ENCODE measurements around the gene B9D1. TPM values are rescaled to one million over a fixed set of nuclear protein-coding genes. Genes with fewer than 3 reads are reported as not detected.

The B9D1 gene
- total and polyA plus RNA-seq, 2 donors from 2014 or later = 32.1 to 67.5 TPM

DNA sequence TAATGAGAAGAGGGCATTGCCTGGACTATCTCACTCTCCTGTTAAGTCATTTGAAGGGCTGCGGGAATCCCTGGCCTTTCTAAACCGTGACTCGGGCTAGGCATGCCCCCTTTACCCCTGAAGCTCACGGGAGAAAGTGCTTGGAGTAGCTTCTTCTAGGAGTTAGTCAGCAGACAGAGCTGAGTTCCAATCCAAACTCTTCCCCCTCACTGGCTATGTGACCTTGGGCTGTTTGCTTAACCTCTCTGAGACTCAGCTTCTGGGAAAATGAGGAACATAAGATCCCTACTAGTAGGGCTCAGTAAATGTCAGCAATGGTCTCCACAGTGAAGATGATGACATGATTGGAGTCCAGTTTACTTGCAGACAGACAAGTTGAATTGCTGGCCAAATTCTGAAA, 5.7 kb upstream of the B9D1 start:
- no peak for FAIRE-seq
- H3K4me1 ChIP-seq (ENCODE audit: control insufficient read depth in 2 of 3, insufficient read depth in 2 of 3, low read depth in 1 of 3, low read length in 3 of 3) = peaks cover 0 to 10% (median 0%) of the 10 kb centered on the region in 3 donors

GRCh38 chr17:19366637-19366972, 4.1 kb upstream of the B9D1 start:
- intact Hi-C loops (cut with DNase I) = loop anchor here (10.0 kb wide), 1 partner anchor 78 kb away; no protein-coding TSS in a partner anchor
- Histone ChIP-seq H3K9ac (ENCODE audit: low read length in 3 of 3) (no peak overlapping the region), H3K9me3 (ENCODE audit: control insufficient read depth in 2 of 3, insufficient read depth in 1 of 3, low read length in 3 of 3) (no peaks in the 10 kb centered on the region), H3K27ac (ENCODE audit: low read depth in 2 of 2, low read length in 2 of 2) (no peak overlapping the region), H3K27me3 (ENCODE audit: control insufficient read depth, insufficient read depth, low read length) (no peaks in the 10 kb centered on the region), H3K36me3 (ENCODE audit: control insufficient read depth in 2 of 3, insufficient read depth in 3 of 3, low read length in 3 of 3) (no peaks in the 10 kb centered on the region), H3K4me3 (ENCODE audit: low read length in 3 of 3) (no peak overlapping the region), H3K4me1 (ENCODE audit: control insufficient read depth in 2 of 3, insufficient read depth in 2 of 3, low read depth in 1 of 3, low read length in 3 of 3) (peaks cover 0 to 16% (median 0%) of the 10 kb centered on the region in 3 donors)
- no peak for TF ChIP-seq CTCF (IDR thresholded peaks at IDR 0.05; ENCODE audit: borderline replicate concordance, extremely low read depth, insufficient read depth)
- no peak for DNase-seq
- FAIRE-seq = no peak

More for the DNA sequence above, 5.7 kb upstream of the B9D1 start:
- Histone ChIP-seq H3K27me3 (ENCODE audit: control insufficient read depth, insufficient read depth, low read length) (no peaks in the 10 kb centered on the region), H3K9ac (ENCODE audit: low read length in 3 of 3) (no peak overlapping the region), H3K27ac (ENCODE audit: low read depth in 2 of 2, low read length in 2 of 2) (no peak overlapping the region), H3K9me3 (ENCODE audit: control insufficient read depth in 2 of 3, insufficient read depth in 1 of 3, low read length in 3 of 3) (no peaks in the 10 kb centered on the region), H3K4me3 (ENCODE audit: low read length in 3 of 3) (no peak overlapping the region), H3K36me3 (ENCODE audit: control insufficient read depth in 2 of 3, insufficient read depth in 3 of 3, low read length in 3 of 3) (no peaks in the 10 kb centered on the region)
- no peak for TF ChIP-seq CTCF (IDR thresholded peaks at IDR 0.05; ENCODE audit: borderline replicate concordance, extremely low read depth, insufficient read depth)
- intact Hi-C loops (cut with DNase I) = loop anchor here (10.0 kb wide), 1 partner anchor 77 kb away; no protein-coding TSS in a partner anchor
- no peak for DNase-seq

DNA sequence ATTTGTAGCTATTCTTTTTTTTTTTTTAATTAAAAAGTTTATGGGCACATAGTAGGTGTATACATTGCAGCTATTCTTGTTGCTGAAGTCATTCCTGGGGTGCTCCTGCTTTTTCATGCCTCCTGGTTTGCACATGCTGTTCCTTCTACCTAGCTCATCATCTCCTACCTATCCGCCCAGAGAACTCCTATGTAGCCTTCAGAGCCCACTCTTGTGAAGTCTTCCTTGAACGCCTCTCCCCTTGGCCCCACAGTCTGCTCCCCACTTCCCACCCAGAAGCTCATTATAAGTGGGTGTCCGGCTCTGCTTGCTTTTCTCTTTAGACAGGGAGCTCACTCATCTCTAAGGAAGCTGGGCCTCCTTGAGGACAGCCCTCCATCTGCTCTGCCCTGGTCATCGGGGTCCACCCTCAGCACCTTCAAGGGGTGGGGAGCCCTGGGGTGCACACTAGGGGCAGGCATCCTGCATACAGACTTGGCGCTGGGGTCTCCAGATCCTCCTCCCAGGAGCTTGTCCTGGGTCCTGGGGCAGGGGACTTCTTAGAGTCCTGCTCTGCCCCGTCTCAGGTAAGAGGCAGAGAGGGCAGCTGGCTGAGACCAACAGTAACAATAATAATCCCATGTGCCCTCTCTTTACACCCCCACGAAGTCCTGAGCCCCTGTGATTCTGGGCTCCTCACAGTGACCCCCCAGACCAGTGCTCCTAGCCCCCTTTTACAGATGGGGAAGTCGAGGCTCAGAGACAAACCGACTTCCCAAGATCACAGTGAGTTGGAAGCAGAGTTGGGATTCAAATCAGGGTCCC, 3.5 kb upstream of the B9D1 start:
- Histone ChIP-seq H3K9me3 (ENCODE audit: control insufficient read depth in 2 of 3, insufficient read depth in 1 of 3, low read length in 3 of 3) (no peaks in the 10 kb centered on the region), H3K4me3 (ENCODE audit: low read length in 3 of 3) (no peak overlapping the region), H3K27ac (ENCODE audit: low read depth in 2 of 2, low read length in 2 of 2) (no peak overlapping the region), H3K27me3 (ENCODE audit: control insufficient read depth, insufficient read depth, low read length) (no peaks in the 10 kb centered on the region), H3K9ac (ENCODE audit: low read length in 3 of 3) (no peak overlapping the region), H3K4me1 (ENCODE audit: control insufficient read depth in 2 of 3, insufficient read depth in 2 of 3, low read depth in 1 of 3, low read length in 3 of 3) (peaks cover 0 to 16% (median 0%) of the 10 kb centered on the region in 3 donors), H3K36me3 (ENCODE audit: control insufficient read depth in 2 of 3, insufficient read depth in 3 of 3, low read length in 3 of 3) (no peaks in the 10 kb centered on the region)
- TF ChIP-seq CTCF (IDR thresholded peaks at IDR 0.05; ENCODE audit: borderline replicate concordance, extremely low read depth, insufficient read depth) = no peak
- no peak for FAIRE-seq
- DNase-seq = no peak
- intact Hi-C loops (cut with DNase I) = loop anchor here (10.0 kb wide), 1 partner anchor 79 kb away; no protein-coding TSS in a partner anchor
